ENCODE measurements around the gene CRAMP1. TPM values are rescaled to one million over a fixed set of nuclear protein-coding genes. Genes with fewer than 3 reads are reported as not detected.

Gene CRAMP1
- total RNA-seq, 1 experiment from 2014 or later, result 28.8 TPM

GRCh38 chr16:1626776-1627175, 14.6 kb downstream of the CRAMP1 start:
- intact Hi-C loops (cut with micrococcal nuclease; ENCODE audit: unreplicated experiment) (no loop called here), in situ Hi-C loops (cut with HindIII; ENCODE audit: low pct_unique_long_range_greater_than_20kb, low sequenced_read_pairs) (no loop called here)
- no peak for DNase-seq (ENCODE audit: low read depth, low spot score)
- Histone ChIP-seq H3K4me1 (ENCODE audit: control insufficient read depth, insufficient read depth, low read length) (no peaks in the 10 kb centered on the region), H3K27me3 (ENCODE audit: control insufficient read depth, insufficient read depth, low read length) (no peaks in the 10 kb centered on the region), H3K27ac (ENCODE audit: low read length) (no peak overlapping the region), H3K36me3 (ENCODE audit: control insufficient read depth, insufficient read depth, low read length) (0 out of 2 replicates have a peak, but pooled peaks cover 4% of the 10 kb centered on the region), H3K9me3 (ENCODE audit: control insufficient read depth, insufficient read depth, low read depth, low read length) (no peaks in the 10 kb centered on the region), H3K4me3 (ENCODE audit: low read depth in 2 of 2, low read length in 2 of 2) (no peak overlapping the region)
- no TSS peak for BruUV-seq (replicated peaks)
- ChIA-PET POLR2A (interaction anchor here (0.6 kb wide), 1 partner anchor 210 kb away, joined by 12 read pairs; no protein-coding TSS in a partner anchor), CTCF (no interaction called here)
- ATAC-seq, result no peak
- TF ChIP-seq POLR2AphosphoS5 (IDR thresholded peaks at IDR 0.05; ENCODE audit: low read depth, low read length), result no peak
- TF ChIP-seq TCF7L2 (IDR thresholded peaks at IDR 0.05; ENCODE audit: low read depth, low read length), result no peak
- no peak for TF ChIP-seq CTCF (IDR thresholded peaks at IDR 0.05)

- TF ChIP-seq CTCF (IDR thresholded peaks at IDR 0.05), result no peak
- no peak for TF ChIP-seq POLR2AphosphoS5 (IDR thresholded peaks at IDR 0.05; ENCODE audit: low read depth, low read length)
- no peak for TF ChIP-seq SIN3A (IDR thresholded peaks at IDR 0.05; ENCODE audit: borderline replicate concordance, insufficient read depth, low read depth, low read length)
- no peak for TF ChIP-seq REST (IDR thresholded peaks at IDR 0.05; ENCODE audit: insufficient read depth in 1 of 2, low read depth in 2 of 2, low read length in 1 of 2)
- TF ChIP-seq TCF7L2 (IDR thresholded peaks at IDR 0.05; ENCODE audit: low read depth, low read length), result no peak
- no peak overlapping the region for H3K27ac ChIP-seq (ENCODE audit: low read length)
- POLR2A ChIA-PET, result no interaction called here
- BruUV-seq (replicated peaks), result no TSS peak
- no peak for DNase-seq (ENCODE audit: low read depth, low spot score)
- no peak for ATAC-seq
- in situ Hi-C loops (cut with HindIII; ENCODE audit: low pct_unique_long_range_greater_than_20kb, low sequenced_read_pairs) (no loop called here), intact Hi-C loops (cut with micrococcal nuclease; ENCODE audit: unreplicated experiment) (no loop called here)
- H3K4me1 ChIP-seq (ENCODE audit: control insufficient read depth, insufficient read depth, low read length), result no peaks in the 10 kb centered on the region
- no peaks in the 10 kb centered on the region for H3K27me3 ChIP-seq (ENCODE audit: control insufficient read depth, insufficient read depth, low read length)
- peaks cover 2% of the 10 kb centered on the region; the same call in 1 of the 2 replicates for H3K36me3 ChIP-seq (ENCODE audit: control insufficient read depth, insufficient read depth, low read length)
- H3K4me3 ChIP-seq (ENCODE audit: low read depth in 2 of 2, low read length in 2 of 2), result no peak overlapping the region
- no peaks in the 10 kb centered on the region for H3K9me3 ChIP-seq (ENCODE audit: control insufficient read depth, insufficient read depth, low read depth, low read length)
- CTCF ChIA-PET, result interaction anchor here (0.6 kb wide), 1 partner anchor 211 kb away, joined by 4 read pairs; no protein-coding TSS in a partner anchor
These were observed 18.5 kb downstream of the CRAMP1 start for GRCh38 chr16:1630450-1631213.
